ENCODE results near the gene CLTA. TPM values are rescaled to one million over a fixed set of nuclear protein-coding genes. Genes with fewer than 3 reads are reported as not detected.
"Not testable (repeated sequence)": the region's sequence is repeated elsewhere in the genome, so short reads cannot be mapped to it uniquely, and the experiment has no call there.

The CLTA gene
- total RNA-seq, 4 donors from 2014 or later = 136 to 195 (median 158) TPM

- Histone ChIP-seq H3K27ac (no peak overlapping the region), H3K4me1 (no peaks in the 10 kb centered on the region), H3K36me3 (no peaks in the 10 kb centered on the region), H3K27me3 (no peaks in the 10 kb centered on the region), H3K4me3 (no peak overlapping the region), H3K9me3 (no peaks in the 10 kb centered on the region)
- 75 to 100% methylated on average over 1 to 2 of the region's 3 CpGs for WGBS, 2 donors (ENCODE audit: low coverage in 1 of 2)
- ATAC-seq = no peak
- no peak for TF ChIP-seq POLR2A (IDR thresholded peaks at IDR 0.05)
- no peak for TF ChIP-seq CTCF (IDR thresholded peaks at IDR 0.05)
- no peak for TF ChIP-seq EP300 (IDR thresholded peaks at IDR 0.05)
- TF ChIP-seq POLR2AphosphoS5 (IDR thresholded peaks at IDR 0.05) = no peak
Observed at GRCh38 chr9:36174731-36175130, 16.0 kb upstream of the CLTA start.

- 86 to 100% methylated on average over 3 of the region's 3 CpGs for WGBS, 2 donors (ENCODE audit: low coverage in 1 of 2)
- not testable (repeated sequence) for H3K4me3 ChIP-seq, H3K27me3 ChIP-seq, H3K9me3 ChIP-seq, H3K27ac ChIP-seq, ATAC-seq, H3K36me3 ChIP-seq, H3K4me1 ChIP-seq
Observed at GRCh38 chr9:36175209-36175608, 15.5 kb upstream of the CLTA start.

- ATAC-seq, H3K4me1 ChIP-seq, H3K4me3 ChIP-seq, H3K9me3 ChIP-seq, H3K27me3 ChIP-seq, H3K27ac ChIP-seq, H3K36me3 ChIP-seq: not testable (repeated sequence)
- 89 to 96% methylated on average over 7 of the region's 10 CpGs for WGBS, 2 donors (ENCODE audit: low coverage in 1 of 2)
Observed at GRCh38 chr9:36176496-36176895, 14.2 kb upstream of the CLTA start.

DNA sequence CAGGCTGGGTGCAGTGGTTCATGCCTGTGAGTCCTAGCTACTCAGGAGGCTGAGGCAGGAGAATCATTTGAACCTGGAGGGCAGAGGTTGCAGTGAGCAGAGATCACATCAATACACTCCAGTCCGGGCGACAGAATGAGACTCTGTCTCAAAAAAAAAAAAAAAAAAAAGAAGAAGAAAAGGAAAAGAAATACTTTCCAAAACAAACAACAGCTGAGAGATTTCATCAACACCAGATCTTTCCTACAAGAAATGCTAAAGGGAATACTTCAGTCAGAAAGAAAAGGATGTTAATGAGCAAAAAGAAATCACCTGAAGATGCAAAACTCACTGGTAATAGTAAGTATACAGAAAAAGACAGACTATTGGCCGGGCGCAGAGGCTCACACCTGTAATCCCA, 13.2 kb upstream of the CLTA start:
- ATAC-seq = no peak
- TF ChIP-seq POLR2A (IDR thresholded peaks at IDR 0.05) (no peak), POLR2AphosphoS5 (IDR thresholded peaks at IDR 0.05) (no peak), CTCF (IDR thresholded peaks at IDR 0.05) (no peak), EP300 (IDR thresholded peaks at IDR 0.05) (no peak)
- no peak overlapping the region for H3K4me3 ChIP-seq
- H3K36me3 ChIP-seq = no peaks in the 10 kb centered on the region
- no peaks in the 10 kb centered on the region for H3K9me3 ChIP-seq
- no peaks in the 10 kb centered on the region for H3K27me3 ChIP-seq
- H3K4me1 ChIP-seq = no peaks in the 10 kb centered on the region
- no peak overlapping the region for H3K27ac ChIP-seq
- 80 to 95% methylated on average over 2 to 3 of the region's 4 CpGs for WGBS, 2 donors (ENCODE audit: low coverage in 1 of 2)

GRCh38 chr9:36180243-36180642, 10.5 kb upstream of the CLTA start:
- 83 to 92% methylated on average over 2 to 6 of the region's 6 CpGs for whole genome bisulfite sequencing, 2 donors (ENCODE audit: low coverage in 1 of 2)
- H3K4me3 ChIP-seq, H3K4me1 ChIP-seq, H3K27me3 ChIP-seq, H3K27ac ChIP-seq, H3K36me3 ChIP-seq, H3K9me3 ChIP-seq, ATAC-seq: not testable (repeated sequence)

GRCh38 chr9:36187414-36187813, 3.3 kb upstream of the CLTA start:
- ATAC-seq = no peak
- TF ChIP-seq CTCF (IDR thresholded peaks at IDR 0.05) = no peak
- no peak for TF ChIP-seq POLR2A (IDR thresholded peaks at IDR 0.05)
- TF ChIP-seq EP300 (IDR thresholded peaks at IDR 0.05) = no peak
- TF ChIP-seq POLR2AphosphoS5 (IDR thresholded peaks at IDR 0.05) = no peak

DNA sequence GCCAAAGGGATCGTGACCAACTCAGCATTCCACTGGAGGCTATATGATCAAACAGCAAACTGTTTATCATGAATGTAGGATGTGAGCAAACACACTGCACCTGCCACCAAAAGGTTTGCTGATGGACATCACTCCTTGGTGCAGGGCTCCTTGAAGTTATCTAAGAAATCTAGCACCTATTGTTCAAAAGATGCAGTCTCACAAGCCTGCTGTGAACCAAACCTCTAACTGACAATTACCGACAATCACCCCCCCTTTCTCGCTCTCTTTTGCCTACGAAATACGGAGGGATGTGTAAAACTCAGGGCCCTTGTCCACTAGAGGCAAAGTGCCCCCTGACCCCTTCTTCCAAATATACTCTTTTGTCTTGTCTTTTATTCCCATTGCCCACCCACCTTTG, 2.5 kb upstream of the CLTA start:
- no peak for TF ChIP-seq CTCF (IDR thresholded peaks at IDR 0.05)
- TF ChIP-seq POLR2AphosphoS5 (IDR thresholded peaks at IDR 0.05) = no peak
- Histone ChIP-seq H3K36me3 (no peaks in the 10 kb centered on the region), H3K4me3 (no peak overlapping the region), H3K4me1 (peaks cover 14 to 27% (median 16%) of the 10 kb centered on the region in 3 donors), H3K27ac (no peak overlapping the region), H3K27me3 (no peaks in the 10 kb centered on the region), H3K9me3 (no peaks in the 10 kb centered on the region)
- ATAC-seq = no peak
- WGBS, 2 donors (ENCODE audit: low coverage in 1 of 2) = 82 to 94% methylated on average over 5 of the region's 5 CpGs

More at GRCh38 chr9:36187414-36187813, 3.3 kb upstream of the CLTA start:
- no peak overlapping the region for H3K27ac ChIP-seq
- H3K9me3 ChIP-seq = no peaks in the 10 kb centered on the region
- H3K4me3 ChIP-seq = no peak overlapping the region
- H3K27me3 ChIP-seq = no peaks in the 10 kb centered on the region
- H3K4me1 ChIP-seq = peaks cover 7 to 19% (median 11%) of the 10 kb centered on the region in 3 donors
- no peaks in the 10 kb centered on the region for H3K36me3 ChIP-seq

Measured in gastroesophageal sphincter (tissue), 4 donors.